Measurements from ENCODE around the gene FARP1.
A peak's percentile ranks its signal among the peaks of the same experiment; 100 is the strongest.

FARP1 gene

GRCh38 chr13:98187965-98188261, 45.0 kb downstream of the FARP1 start:
- no peak for TF ChIP-seq CTCF (IDR thresholded peaks at IDR 0.05; ENCODE audit: low read depth, low read length)
- no peak overlapping the region for H3K4me3 ChIP-seq (replicated peaks in 1 of 2; ENCODE audit: low read depth in 2 of 2, low read length in 2 of 2)
- DNase-seq (ENCODE audit: low read depth in 2 of 2) = no peak

GRCh38 chr13:98188544-98189166, 45.8 kb downstream of the FARP1 start:
- TF ChIP-seq CTCF (IDR thresholded peaks at IDR 0.05; ENCODE audit: low read depth, low read length) = no peak
- H3K4me3 ChIP-seq (replicated peaks in 1 of 2; ENCODE audit: low read depth in 2 of 2, low read length in 2 of 2) = no peak overlapping the region

GRCh38 chr13:98189841-98190505, 47.1 kb downstream of the FARP1 start:
- no peak overlapping the region for H3K4me3 ChIP-seq (replicated peaks in 1 of 2; ENCODE audit: low read depth in 2 of 2, low read length in 2 of 2)
- peak; percentile 9 for TF ChIP-seq CTCF (IDR thresholded peaks at IDR 0.05; ENCODE audit: low read depth, low read length)
- DNase-seq (ENCODE audit: low read depth in 2 of 2) = no peak

More at GRCh38 chr13:98188544-98189166, 45.8 kb downstream of the FARP1 start:
- DNase-seq (ENCODE audit: low read depth in 2 of 2) = no peak

GRCh38 chr13:98190889-98191444, 48.1 kb downstream of the FARP1 start:
- TF ChIP-seq CTCF (IDR thresholded peaks at IDR 0.05; ENCODE audit: low read depth, low read length) = no peak
- H3K4me3 ChIP-seq (replicated peaks in 1 of 2; ENCODE audit: low read depth in 2 of 2, low read length in 2 of 2) = no peak overlapping the region
- DNase-seq (ENCODE audit: low read depth in 2 of 2) = no peak

- H3K4me3 ChIP-seq (replicated peaks in 1 of 2; ENCODE audit: low read depth in 2 of 2, low read length in 2 of 2) = no peak overlapping the region
- no peak for DNase-seq (ENCODE audit: low read depth in 2 of 2)
- TF ChIP-seq CTCF (IDR thresholded peaks at IDR 0.05; ENCODE audit: low read depth, low read length) = no peak
These were observed 49.1 kb downstream of the FARP1 start for GRCh38 chr13:98192008-98192407.

- DNase-seq (ENCODE audit: low read depth in 2 of 2) = no peak
- no peak for TF ChIP-seq CTCF (IDR thresholded peaks at IDR 0.05; ENCODE audit: low read depth, low read length)
These were observed 52.3 kb downstream of the FARP1 start for GRCh38 chr13:98195054-98195791.

More at GRCh38 chr13:98195054-98195791, 52.3 kb downstream of the FARP1 start:
- H3K4me3 ChIP-seq (replicated peaks in 1 of 2; ENCODE audit: low read depth in 2 of 2, low read length in 2 of 2) = no peak overlapping the region
